Brain pericyte (primary cell): ENCODE data around the gene RBBP5.

Experiments
- DNase-seq: peaks from one replicate; pipeline ENCODE4 v3.0.0-alpha.2; 2012; ENCODE audit warnings: low read depth, low spot score

Gene RBBP5

DNA sequence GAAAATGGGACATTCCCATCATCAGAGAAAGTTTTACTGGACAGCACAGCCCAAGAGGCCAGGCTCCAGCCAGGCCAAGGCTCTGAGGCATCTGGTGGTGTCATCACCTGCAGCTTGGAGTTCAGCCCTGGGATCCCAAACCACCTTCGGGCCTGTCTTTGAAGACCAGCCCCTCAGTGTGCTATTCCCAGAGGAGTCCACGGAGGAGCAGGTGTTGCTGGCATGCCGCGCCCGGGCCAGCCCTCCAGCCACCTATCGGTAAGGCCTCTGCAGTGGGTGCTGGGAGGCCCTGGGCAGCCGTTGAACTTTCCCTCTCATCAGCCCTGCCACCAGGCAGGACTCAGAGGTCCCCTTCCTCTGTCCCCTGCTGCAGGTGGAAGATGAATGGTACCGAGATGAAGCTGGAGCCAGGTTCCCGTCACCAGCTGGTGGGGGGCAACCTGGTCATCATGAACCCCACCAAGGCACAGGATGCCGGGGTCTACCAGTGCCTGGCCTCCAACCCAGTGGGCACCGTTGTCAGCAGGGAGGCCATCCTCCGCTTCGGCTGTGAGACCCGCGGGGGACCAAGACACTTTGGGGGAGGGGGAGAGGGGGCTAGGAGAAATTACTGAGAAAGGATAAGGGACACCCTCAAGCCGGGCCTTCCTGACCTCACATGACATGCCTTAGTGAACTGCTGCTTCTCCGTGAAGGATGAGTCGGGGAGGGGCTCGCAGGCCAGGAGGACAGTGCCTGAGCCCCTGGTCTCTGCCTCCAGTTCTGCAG lies 63.8 kb downstream of the RBBP5 start:
- DNase-seq: no peak

DNA sequence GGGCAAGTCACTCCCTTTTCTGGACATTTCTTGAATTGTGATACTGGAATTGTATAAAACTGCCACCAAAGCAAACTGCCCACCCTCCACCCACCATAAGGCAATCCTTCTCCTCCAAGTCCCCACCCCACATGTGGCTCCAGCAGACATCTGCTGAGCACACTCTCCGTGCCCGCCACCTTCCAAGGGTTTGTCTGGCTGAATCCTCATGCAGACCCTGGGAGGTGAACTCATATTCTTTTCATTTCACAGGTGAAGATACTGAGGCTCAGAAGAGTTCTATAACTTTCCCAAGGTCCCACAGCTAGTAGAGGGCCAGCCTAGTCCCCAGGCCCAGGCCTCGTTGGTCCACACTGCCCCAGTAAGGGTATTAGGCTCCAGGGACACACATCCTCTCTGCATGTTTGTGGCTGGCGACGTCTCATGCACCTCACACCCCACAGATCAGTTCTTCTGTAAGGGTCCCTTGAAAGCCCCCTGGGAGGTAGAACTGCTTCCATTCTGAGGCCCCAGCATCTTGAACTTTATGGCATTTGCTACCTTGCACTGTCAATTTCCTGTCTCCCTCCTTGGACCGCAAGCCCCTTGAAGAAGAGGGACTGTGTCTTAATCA lies 64.7 kb downstream of the RBBP5 start:
- DNase-seq: no peak

DNA sequence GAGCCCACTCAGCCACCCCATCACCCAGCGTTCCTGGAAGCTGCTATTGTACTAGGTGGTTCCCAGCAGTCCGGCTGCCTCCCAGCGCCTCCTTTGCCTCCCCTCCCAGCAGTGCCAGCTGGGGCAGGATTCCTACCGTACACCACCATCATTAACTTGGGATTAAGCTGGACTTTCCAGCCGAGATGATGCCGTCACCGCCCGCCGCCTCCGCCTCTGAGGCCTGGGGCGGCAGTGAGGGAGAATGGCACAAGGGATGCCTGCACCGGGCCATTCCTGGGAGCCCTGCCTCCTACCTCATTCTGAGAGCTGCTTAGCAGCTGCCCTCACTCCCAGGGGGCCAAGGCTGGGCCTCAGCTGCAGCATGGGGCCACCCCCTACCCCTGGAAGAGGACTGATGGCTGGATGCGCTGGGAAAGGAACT lies 65.6 kb downstream of the RBBP5 start:
- DNase-seq: no peak

DNA sequence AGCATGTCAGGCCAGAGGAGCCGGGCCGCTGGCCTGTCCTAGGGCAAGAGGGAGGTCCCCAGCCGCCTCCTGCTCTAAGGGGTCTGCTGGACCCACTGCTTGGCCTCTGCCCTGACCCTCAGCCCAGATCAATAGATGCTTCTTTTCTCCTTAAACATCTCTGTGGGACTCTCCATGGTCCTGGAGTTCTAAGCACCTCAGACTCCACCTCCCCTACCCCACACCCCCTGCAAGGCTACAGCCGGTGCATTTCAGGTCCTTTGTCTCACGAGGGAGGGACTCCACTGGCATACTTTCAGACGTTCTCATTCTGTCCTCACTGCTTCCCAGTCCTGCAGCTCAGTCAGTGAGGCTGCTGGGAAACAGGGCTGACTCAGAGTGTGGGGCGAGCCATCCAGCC lies 67.8 kb downstream of the RBBP5 start:
- DNase-seq: no peak

DNA sequence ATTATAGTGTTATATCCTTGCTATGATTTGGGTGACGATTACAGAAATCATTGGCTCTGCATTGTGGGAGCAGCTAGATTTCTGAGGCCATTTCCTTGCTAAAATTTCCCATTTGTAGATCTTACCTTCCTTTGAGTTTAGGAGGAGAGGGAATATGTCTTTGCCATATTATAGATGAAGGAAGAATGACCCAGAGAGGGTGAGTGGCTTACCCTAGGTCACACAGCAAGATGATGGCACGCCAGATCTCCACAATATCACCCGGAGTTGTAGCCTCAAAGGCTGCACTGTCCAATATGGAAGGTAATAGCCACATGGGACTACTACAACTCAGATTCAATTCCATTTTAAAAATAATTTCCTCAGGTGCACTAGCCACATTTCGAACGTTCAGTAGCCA lies 68.5 kb downstream of the RBBP5 start:
- DNase-seq: no peak

DNA sequence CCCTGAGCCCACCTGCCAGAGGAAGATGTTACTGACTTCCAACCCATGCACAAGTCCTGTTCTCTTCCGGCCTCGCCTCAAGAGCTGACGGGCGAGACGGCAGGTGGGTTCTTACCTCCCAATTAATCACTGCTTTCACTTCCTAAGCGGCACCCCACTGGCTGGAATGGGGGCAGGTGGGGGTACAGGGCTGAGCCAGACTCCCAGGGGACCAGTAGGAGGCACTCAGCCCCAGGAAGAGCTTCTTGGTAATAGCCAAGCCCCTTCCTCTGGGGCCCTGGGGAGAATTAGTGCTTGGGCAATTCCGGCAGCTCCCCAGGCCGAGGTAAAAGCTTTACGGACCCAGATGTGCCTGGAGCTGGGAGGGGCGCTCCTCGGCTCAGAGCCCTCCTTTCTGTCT lies 69.1 kb downstream of the RBBP5 start:
- no peak for DNase-seq

DNA sequence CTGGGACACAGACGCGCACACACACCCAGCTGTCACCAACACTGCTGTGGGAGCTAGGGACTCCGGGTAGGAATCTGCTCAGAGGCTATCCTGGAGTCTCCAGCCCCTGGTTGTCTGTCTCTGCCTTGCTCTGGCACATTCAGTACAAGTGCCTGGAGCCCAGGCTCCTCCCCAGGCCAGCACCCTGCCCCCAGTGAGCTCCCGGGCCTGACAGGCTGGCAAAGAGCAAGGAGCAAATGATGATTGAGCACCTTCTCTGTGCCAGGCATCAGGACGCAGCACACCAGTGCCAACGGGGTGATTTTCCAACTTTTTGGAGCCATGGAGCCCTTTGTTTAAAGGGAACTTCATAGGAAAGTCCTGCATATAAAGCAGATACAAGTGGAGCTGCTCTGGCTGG lies 72.3 kb downstream of the RBBP5 start:
- DNase-seq: no peak

DNA sequence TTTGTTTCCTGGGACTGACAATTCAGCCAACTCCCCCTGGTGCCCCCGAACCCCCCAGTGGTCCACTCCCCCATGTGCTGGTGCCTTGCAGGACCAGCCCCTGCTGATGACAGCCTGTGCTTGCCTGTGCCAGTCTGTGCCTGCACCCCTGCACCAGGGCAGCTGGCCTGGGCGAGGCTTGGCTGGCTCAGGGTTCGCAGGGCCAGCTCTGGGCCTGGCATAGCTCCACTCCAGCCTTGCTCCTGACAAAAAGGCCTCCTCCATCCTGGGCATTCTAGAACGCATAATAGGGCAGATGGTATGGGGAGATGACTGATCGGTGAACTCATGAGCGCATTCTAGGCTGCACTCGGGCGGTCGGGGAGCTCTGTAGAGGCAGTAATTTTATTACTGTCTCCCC lies 73.4 kb downstream of the RBBP5 start:
- DNase-seq: no peak

DNA sequence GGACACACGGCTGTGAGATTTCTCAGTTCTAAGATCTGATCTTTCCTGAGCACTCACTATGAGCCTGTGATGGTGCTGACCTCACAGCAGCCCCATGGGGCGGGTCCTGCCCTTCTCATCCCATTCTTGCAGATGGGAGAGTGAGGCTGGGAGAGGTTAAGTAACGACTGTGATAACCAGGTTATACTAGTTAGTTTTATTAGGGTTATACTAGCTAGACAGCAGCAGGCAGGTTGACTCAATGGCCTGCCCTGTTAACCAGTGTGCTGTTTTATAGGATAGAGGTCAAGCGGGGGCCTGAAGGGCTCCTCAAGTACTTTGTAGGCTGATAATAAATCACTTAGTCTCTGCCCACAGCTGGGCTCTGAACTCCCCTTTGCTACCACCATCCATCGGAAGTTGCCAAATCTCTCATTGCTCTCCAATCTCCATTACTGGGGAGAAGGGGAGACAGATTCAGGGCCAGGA lies 74.0 kb downstream of the RBBP5 start:
- no peak for DNase-seq

DNA sequence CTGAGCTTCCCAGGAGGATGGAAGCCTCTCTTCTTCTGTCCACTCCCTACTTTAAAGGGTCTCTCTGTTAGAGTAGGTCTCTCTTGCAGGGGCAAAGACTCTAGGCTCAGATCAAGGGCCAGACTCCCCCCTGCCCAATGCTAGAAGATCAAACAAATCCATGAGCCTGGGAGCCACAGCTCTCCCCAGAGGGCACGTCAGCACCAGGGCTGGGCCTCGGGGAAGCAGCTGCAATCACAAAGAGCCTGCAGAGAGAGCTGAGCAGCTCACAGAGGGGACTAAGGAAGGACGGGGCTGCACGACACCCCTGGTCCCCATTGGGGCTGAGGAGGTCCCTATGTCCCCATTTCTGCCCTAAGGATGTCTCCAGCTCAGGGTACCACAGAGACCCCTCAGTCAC lies 74.9 kb downstream of the RBBP5 start:
- no peak for DNase-seq

DNA sequence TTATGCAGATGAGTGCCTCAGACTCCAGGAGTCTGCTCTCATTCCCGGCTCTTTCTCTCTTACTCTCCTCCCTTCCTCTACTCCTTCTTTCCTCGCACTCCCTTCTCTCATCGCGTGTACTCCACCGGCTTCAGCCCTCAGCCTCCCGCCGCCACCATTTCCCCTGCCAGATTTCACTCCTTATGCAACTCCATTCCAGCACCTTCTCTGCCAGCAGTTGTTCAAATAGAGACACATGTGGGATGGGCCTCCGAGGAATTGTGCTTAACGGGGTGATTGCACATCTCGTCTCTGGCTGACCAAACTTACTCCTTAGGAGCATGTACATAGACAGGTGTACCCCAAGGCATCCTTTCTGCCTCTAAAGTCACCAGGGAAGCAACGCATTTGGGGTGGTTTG lies 76.6 kb downstream of the RBBP5 start:
- no peak for DNase-seq

DNA sequence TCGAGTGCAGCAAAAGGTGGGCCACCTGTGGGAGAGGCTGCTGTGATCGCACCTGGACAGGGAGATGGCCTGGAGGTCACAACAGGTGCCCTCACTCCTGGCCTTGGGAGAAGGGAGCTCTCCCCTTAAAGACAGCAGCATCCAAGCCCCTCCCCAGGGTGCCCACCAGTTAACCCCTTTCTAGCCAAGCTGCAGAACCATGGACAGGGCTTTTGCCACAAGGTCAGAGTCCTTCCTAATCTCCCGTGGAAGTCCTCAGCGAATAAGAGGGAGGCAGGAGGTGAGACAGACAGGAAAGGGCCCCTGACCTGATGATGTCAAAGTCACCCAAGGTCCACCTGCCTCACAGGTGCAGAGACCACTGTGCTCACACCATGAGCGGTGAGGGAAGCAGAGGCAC lies 77.0 kb downstream of the RBBP5 start:
- no peak for DNase-seq

DNA sequence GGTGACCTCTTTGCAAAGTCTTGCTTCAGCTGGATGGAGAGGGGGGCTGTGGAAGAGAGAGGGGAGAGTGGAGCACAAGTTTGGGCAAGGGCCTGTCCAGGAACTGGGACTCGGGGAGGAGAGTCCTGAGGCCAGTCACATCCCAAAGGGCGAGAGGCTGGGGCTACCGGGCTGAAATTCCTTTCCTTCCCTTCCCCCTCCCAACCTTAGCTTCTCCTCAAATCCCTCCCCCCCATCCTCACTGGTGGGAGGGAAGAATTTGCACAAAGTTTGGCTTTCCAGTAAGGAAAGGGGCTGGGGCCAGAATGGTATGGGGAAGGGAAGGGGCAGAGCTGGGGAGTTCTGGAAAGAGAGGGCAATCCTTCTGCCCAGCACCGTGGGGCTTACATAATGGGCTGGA lies 77.9 kb downstream of the RBBP5 start:
- DNase-seq: no peak

DNA sequence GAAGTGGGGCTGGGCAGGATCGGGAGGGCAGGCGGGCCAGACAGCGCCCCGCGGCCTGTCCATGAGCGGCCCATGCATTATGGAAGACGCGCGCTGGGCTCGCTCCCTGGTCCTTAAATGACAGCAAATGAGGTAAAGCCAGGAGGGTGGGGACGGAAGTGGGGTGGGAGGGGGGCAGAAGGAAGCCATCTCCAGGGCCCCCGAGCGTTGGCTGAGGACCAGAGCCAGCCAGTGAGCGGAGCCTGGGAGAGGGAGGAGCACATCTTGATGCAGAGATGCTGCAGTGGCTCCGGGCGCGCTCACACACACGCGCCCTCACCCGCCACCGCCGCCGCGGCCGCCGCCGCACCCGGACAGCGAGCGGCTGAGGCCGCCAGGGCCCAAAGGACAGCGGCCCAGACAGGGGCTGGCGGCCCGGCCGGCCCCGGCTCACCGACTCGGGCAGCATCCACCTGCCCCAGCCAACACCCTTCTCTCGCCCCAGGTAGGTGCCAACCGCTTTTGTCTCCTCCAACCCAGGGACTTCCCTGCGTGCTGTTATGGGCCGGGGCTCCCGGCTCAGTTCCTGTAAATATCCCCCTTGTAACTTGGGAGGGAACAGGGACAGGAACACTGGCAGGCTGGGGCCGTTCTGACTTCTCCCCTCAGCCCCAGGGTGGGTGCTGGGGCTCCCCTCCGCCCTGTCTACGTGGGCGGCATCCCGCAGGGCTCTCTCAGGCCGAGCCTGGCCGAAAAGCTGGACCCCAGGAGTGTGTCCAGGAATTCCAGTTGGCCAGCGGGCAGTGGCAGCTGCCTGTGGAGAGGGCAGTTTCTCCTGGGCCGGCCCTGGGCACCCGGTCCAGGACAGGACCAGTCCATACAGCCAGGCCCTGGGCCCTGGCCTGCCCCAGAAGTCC lies 78.6 kb downstream of the RBBP5 start, which contains the start of gene CNTN2:
Gene CNTN2, plus strand, starts transcription at position 302 of the 896 bp plus-strand sequence. CDS start 9,974 bp downstream, outside the sequence.
- no peak for DNase-seq

DNA sequence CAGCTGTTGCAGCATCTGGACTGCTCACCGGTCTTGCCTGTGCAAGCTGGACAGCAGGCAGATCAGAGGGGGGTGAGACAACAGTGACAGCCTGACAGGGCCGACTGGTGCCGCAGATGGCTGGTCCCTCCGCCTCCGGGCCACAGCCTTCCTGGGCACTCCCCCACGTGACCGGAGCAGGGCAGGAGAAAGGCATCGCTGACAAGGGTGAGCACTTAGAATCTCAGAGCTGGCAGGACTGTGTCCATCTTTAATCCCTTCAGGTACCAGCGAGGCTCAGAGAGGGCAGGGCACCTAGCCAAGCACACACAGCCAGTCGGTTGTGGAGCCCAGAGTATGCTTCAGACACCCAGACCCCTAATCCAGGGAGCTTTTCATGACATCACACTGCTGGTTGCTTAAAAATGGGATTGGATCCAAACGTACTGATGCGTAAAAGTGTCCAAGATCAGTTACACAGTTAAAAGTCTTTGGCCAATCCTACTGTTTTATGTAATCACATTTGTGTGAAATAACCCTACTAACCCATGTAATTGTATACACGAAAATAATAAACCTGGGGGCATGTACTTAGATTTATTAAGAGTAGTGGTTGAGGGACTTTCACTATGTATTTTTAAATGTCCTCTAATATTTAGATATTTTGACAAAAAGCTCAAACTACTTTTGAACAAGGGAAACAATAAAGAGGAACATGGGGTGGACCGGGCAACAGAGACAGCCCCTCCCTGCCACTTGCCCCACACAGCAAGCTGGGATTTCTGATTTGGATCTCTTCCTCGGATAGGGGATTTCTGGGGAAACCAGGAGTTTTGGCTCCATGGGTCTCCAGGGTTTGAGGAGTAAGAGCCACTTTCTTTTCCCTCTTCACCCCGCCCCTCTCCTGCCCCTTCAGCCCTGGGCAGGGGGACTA lies 79.5 kb downstream of the RBBP5 start:
- no peak for DNase-seq

DNA sequence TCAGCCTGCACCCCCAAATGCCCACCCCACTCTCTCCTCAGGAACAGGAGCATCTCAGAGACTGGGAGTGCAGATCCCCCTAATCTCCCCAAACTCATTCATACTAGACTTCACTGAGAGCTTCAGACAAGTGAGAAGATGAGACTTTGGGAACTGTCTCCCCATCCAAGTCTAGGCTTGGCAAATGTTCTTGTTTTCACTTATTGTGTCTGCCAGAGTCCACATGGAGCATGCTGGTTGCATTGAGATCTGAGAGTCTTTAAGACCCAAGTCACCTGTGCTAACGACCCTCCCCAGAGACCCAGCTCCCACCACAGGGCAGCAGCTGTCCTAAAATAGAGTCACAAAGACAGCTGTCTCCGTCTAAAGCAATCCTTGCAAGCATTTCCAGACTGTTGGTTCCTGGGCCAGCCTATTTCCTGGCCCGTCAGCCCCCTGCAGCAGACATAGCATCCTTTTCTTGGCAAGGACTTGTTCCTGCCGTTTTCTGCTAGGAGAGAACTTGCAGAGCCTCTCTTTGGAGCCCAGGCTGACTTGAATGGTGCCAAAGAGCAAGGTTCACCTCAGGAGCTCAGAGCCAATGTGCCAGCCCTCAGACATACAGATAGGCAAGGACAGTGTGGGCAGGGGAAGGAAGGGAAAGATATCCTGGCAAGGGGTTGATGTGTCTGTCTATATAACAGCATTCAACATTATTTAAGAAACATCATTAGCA lies 80.6 kb downstream of the RBBP5 start:
- DNase-seq: no peak

DNA sequence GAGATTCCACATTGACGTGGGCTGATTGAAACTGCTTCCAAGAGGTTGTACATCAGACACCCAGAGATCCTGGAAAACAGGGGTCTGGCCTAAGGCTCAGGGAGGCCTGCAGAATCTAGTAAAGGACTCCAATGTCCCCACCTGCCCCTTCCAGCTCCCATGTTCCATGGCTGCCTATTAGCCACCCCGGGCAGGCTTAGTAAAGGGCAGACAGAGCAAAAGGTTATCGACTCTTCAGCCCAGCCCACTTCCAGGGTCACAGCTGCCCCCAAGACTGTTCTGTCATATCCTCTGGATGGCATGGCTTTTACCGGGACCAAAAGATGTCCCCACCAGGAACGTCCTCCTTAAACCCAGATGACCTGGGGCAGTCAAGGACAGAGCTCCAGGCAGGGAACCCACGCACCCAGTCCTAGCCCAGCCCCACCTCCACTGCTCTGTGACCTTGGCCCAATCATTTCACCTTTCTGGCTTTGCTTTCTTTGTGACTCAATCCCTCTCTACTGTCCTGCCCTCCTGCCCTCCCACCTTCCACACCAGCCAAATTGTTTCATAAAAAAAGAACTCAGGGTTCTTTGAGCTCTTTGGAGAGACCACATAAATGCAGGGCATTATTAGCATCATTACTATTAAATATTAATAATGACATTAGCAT lies 83.5 kb downstream of the RBBP5 start:
- no peak for DNase-seq

DNA sequence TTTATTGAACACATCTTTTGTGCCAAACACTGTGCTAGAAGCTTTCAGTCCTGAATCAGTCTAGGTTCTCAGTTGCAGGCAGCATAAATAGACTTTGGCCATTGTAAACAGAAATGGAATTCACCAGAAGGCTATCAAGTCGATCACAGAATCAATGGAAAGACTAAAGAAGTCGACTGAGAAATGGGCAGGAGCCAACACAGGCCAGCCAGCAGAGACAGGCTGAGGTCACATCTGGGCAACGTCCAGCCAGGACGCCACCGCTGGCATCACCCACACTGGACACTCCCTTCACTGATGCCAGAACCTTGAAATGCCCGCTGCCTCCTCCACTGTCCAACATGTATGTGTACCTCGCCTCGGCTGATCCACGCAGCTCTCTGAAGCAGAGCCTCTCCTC lies 84.2 kb downstream of the RBBP5 start:
- DNase-seq: no peak
